K562 (cell line): ENCODE data around the gene NEU1. TPM values are rescaled to one million over a fixed set of nuclear protein-coding genes. Genes with fewer than 3 reads are reported as not detected.

Source experiments
- E2F1 ChIP-seq: sonication (generic); formaldehyde crosslinking; IDR thresholded peaks from 2 replicates; pipeline ENCODE4 v1.8.1; 2023; ENCODE audit warnings: mild to moderate bottlenecking, missing genetic modification reagents, moderate library complexity
- FOSL1 ChIP-seq: fragments of 200-800 bp; sonication (Bioruptor generic); conservative IDR thresholded peaks from 2 replicates; pipeline ENCODE4 v1.6.1; 2016; ENCODE audit warnings: missing genetic modification characterization, missing compliant biosample characterization
- NKRF ChIP-seq: fragments of 450-650 bp; IDR thresholded peaks from 2 replicates; pipeline ENCODE4 v1.6.1; 2016; ENCODE audit warnings: borderline replicate concordance
- STAT5A ChIP-seq: IDR thresholded peaks from 2 replicates; pipeline ENCODE4 v1.6.1; 2012; ENCODE audit warnings: low read length, inconsistent platforms, borderline replicate concordance
- TSC22D4 ChIP-seq: fragments of 450-650 bp; IDR thresholded peaks from 2 replicates; pipeline ENCODE4 v1.6.1; 2016; ENCODE audit warnings: missing genetic modification characterization, missing biosample characterization, control low read depth
- XRCC3 ChIP-seq: fragments of 450-650 bp; IDR thresholded peaks from 2 replicates; pipeline ENCODE4 v1.6.1; 2017; ENCODE audit warnings: mild to moderate bottlenecking, moderate library complexity
- ZBTB2 ChIP-seq: fragments of 450-650 bp; IDR thresholded peaks from 2 replicates; pipeline ENCODE4 v1.6.1; 2016; ENCODE audit warnings: antibody characterized with exemption
- ZNF584 ChIP-seq: fragments of 200-800 bp; sonication (Bioruptor generic); IDR thresholded peaks from 2 replicates; pipeline ENCODE4 v1.6.1; 2016; ENCODE audit warnings: low read depth, mild to moderate bottlenecking, missing genetic modification characterization, missing compliant biosample characterization
- ZNF707 ChIP-seq: fragments of 250-450 bp; sonication (Bioruptor Pico); conservative IDR thresholded peaks from 2 replicates; pipeline ENCODE4 v1.8.0; 2022; ENCODE audit warnings: inconsistent platforms, mild to moderate bottlenecking, moderate library complexity
- ZNF740 ChIP-seq, 3 experiments: fragments of 200-800 bp in 1 of 3; sonication (Bioruptor generic) in 1 of 3; sonication (generic) in 1 of 3; formaldehyde crosslinking in 1 of 3; IDR thresholded peaks; 2 replicates each; pipeline versions ENCODE4 v1.6.1 to v1.8.0; 2016 to 2022; ENCODE audit warnings: mild to moderate bottlenecking in 2 of 3, missing compliant biosample characterization in 2 of 3, missing genetic modification characterization in 2 of 3, missing genetic modification reagents in 1 of 3
- polyA plus RNA-seq, 8 experiments: library from polyadenylated mRNA; depleted of rRNA in 4 of 8; stranded (reverse) in 5 of 8; unstranded in 3 of 8; fragments of >200 nt; fragmentation: Nextera tagmentation in 2 of 8; fragmentation: Illumina TruSeq in 1 of 8; extraction: Ambion mirVana in 2 of 8; extraction: Trizol in 1 of 8; gene quantifications; 2 replicates each; pipeline versions ENCODE4 v1.2.1 to v1.2.3, GENCODE V29; 2011 to 2014; ENCODE audit warnings: inconsistent platforms in 1 of 8, missing spikeins in 1 of 8
- total RNA-seq, 7 experiments: library from RNA; depleted of rRNA in 6 of 7; stranded (reverse); fragments of >200 nt in 6 of 7; fragmentation: Illumina TruSeq in 2 of 7; extraction: Trizol in 2 of 7; gene quantifications; 2 replicates each; pipeline versions ENCODE4 v1.2.1 to v1.2.3, GENCODE V29; 2011 to 2021; ENCODE audit warnings: low replicate concordance in 1 of 7

Gene NEU1
- total and polyA plus RNA-seq, 9 of the 15 experiments (the other 6 are each of a cell fraction or from before 2014, with no cell fraction given), result 14.8 to 67.8 (median 51.0) TPM

- TF ChIP-seq TSC22D4, result no peak
- no peak for TF ChIP-seq NKRF
- TF ChIP-seq ZNF584, result no peak
- no peak for TF ChIP-seq E2F1 (CRISPR knock-in tag)
- peak; percentile 46; the same call in 1 of the 2 replicates for TF ChIP-seq ZNF740 (CRISPR knock-in tag; IDR thresholded peaks at IDR 0.05)
- no peak for TF ChIP-seq ZNF740 (tag; IDR thresholded peaks at IDR 0.05)
- TF ChIP-seq XRCC3, result no peak
- TF ChIP-seq ZNF707, result no peak
- TF ChIP-seq ZBTB2, result peak; percentile 31; the same call in 1 of the 2 replicates
- TF ChIP-seq STAT5A, result no peak
- TF ChIP-seq FOSL1, result no peak
- TF ChIP-seq, all 486 proteins: peak for 24
These were observed 37.5 kb upstream of the NEU1 start (continued) for GRCh38 chr6:31899882-31900722.
